Upper lobe of left lung (tissue), 6 donors: ENCODE results near the gene TNRC6C. TPM values are rescaled to one million over a fixed set of nuclear protein-coding genes. Genes with fewer than 3 reads are reported as not detected.
"Not testable (repeated sequence)": the region's sequence is repeated elsewhere in the genome, so short reads cannot be mapped to it uniquely, and the experiment has no call there.

ENCODE experiments used
- ATAC-seq, 2 donors: fragments of 200-7000 bp; cut with Tn5 transposase; one replicate each; pipeline ENCODE4 v1.9.1; 2022; ENCODE audit warnings: mild to moderate bottlenecking in 2 of 2, moderate library complexity in 2 of 2; ENCODE audit not compliant: low FRiP score in 2 of 2
- DNase-seq, 2 donors: peaks; one replicate each; pipeline ENCODE4 v3.0.0-alpha.2; 2019 to 2020
- H3K27ac ChIP-seq, 4 donors: fragments of 200-600 bp; sonication (generic); one replicate each; pipeline ENCODE4 v1.5.1; 2016 to 2019
- H3K27me3 ChIP-seq, 4 donors: fragments of 200-600 bp; sonication (generic); one replicate each; pipeline ENCODE4 v1.5.1; 2017 to 2019
- H3K36me3 ChIP-seq, 4 donors: fragments of 200-600 bp; sonication (generic); one replicate each; pipeline ENCODE4 v1.5.1; 2016 to 2019
- H3K4me1 ChIP-seq, 4 donors: fragments of 200-600 bp; sonication (generic); one replicate each; pipeline ENCODE4 v1.5.1; 2018 to 2019
- H3K4me3 ChIP-seq, 4 donors: fragments of 200-600 bp; sonication (generic); one replicate each; pipeline ENCODE4 v1.5.1; 2017 to 2019; ENCODE audit warnings: mild to moderate bottlenecking in 2 of 4, moderate library complexity in 1 of 4
- H3K9me3 ChIP-seq, 4 donors: fragments of 200-600 bp; sonication (generic); one replicate each; pipeline ENCODE4 v1.5.1; 2018 to 2019
- EP300 ChIP-seq, 4 donors: sonication (generic); formaldehyde crosslinking; IDR thresholded peaks; one replicate each; pipeline ENCODE4 v1.5.1; 2017; ENCODE audit warnings: antibody characterized with exemption in 4 of 4, control low read depth in 2 of 4
- POLR2A ChIP-seq, 4 donors: fragments of 450-650 bp; IDR thresholded peaks; one replicate each; pipeline ENCODE4 v1.5.1; 2016 to 2017; ENCODE audit warnings: antibody characterized with exemption in 4 of 4, mild to moderate bottlenecking in 2 of 4
- POLR2AphosphoS5 ChIP-seq, 2 donors: sonication (generic); formaldehyde crosslinking; IDR thresholded peaks; one replicate each; pipeline ENCODE4 v1.5.1; 2017; ENCODE audit warnings: antibody characterized with exemption in 2 of 2
- WGBS, 2 donors: methylation state at CpG; one replicate each; pipeline ENCODE4 v1.1.5; 2017 to 2018; 5-methylcytosine and 5-hydroxymethylcytosine counted together
- total RNA-seq, 6 donors: library from RNA; depleted of rRNA in 4 of 6; stranded (reverse); fragments of >200 nt in 4 of 6; gene quantifications; one replicate each; pipeline versions ENCODE4 v1.1.0 to v1.2.1, GENCODE V29; 2016 to 2021
- TF ChIP-seq, protein P1 (sequence below), 6 experiments: fragments of 450-650 bp in 4 of 6; fragments of 200-600 bp in 2 of 6; sonication (generic) in 2 of 6; IDR thresholded peaks; one replicate each; pipeline ENCODE4 v1.5.1; 2016 to 2019; ENCODE audit warnings: antibody characterized with exemption in 6 of 6
- donor health status: DM: no; HTN: no; CAD: no; lungs with moderate emphysema.
- donor health status: DM: no; HTN: yes; CAD: no; lungs with severe emphysema.

TNRC6C gene
- total RNA-seq, 6 donors from 2014 or later = 8.7 to 38.8 (median 14.7) TPM

DNA sequence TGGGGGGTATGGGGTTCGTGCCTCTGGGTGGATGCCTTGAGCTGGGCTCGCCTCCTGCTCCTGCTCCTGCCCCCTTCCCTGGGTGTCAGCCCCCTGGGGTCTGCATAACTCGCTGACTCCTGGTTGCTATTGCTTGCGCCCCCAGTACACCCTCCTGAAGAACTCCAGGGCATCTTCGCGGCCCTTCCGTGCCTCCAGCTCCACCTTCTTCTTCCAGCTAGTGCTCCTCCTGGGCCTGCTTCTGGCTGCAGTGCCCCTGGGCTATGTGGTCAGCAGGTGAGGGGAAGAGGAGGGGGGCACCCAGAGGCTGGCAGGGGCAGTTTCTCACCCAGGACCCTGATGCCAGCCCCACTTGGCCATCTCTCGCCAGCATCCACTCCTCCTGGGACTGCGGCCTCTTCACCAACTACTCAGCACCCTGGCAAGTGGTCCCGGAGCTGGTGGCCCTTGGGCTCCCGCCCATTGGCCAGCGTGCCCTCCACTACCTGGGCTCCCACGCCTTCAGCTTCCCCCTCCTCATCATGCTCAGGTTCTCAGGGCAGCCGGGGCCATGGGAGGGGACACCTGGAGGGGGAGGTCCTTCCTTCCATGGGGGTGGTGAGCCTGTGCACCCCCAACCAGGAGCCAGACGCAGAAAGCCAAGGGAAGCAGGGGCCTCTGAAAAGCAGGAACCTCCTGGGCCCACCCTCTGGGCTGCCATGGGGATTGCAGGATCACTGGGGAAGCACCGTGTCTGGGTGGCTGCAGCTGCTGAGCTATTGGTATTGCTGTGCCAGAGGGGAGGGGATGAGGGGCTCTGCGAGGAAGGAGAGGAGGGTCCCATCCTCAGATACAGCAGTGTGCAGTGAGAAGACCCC lies 179.9 kb downstream of the TNRC6C start:
- ATAC-seq (no peak), DNase-seq (peak in 1 of 2 donors; percentile 56)
- H3K4me3 ChIP-seq = no peak overlapping the region
- no peaks in the 10 kb centered on the region for H3K36me3 ChIP-seq
- H3K9me3 ChIP-seq = no peaks in the 10 kb centered on the region
- H3K27me3 ChIP-seq = no peaks in the 10 kb centered on the region
- no peak for TF ChIP-seq POLR2AphosphoS5 (IDR thresholded peaks at IDR 0.05)
- TF ChIP-seq EP300 (IDR thresholded peaks at IDR 0.05) = no peak
- TF ChIP-seq, protein P1, sequence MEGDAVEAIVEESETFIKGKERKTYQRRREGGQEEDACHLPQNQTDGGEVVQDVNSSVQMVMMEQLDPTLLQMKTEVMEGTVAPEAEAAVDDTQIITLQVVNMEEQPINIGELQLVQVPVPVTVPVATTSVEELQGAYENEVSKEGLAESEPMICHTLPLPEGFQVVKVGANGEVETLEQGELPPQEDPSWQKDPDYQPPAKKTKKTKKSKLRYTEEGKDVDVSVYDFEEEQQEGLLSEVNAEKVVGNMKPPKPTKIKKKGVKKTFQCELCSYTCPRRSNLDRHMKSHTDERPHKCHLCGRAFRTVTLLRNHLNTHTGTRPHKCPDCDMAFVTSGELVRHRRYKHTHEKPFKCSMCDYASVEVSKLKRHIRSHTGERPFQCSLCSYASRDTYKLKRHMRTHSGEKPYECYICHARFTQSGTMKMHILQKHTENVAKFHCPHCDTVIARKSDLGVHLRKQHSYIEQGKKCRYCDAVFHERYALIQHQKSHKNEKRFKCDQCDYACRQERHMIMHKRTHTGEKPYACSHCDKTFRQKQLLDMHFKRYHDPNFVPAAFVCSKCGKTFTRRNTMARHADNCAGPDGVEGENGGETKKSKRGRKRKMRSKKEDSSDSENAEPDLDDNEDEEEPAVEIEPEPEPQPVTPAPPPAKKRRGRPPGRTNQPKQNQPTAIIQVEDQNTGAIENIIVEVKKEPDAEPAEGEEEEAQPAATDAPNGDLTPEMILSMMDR (IDR thresholded peaks at IDR 0.05) = no peak
- no peak for TF ChIP-seq POLR2A (IDR thresholded peaks at IDR 0.05)
- peaks cover 27 to 60% (median 39%) of the 10 kb centered on the region in 4 donors for H3K4me1 ChIP-seq
- 80 to 87% methylated on average over 9 to 16 of the region's 17 CpGs for WGBS, 2 donors
- H3K27ac ChIP-seq = peak overlapping the region in 1 of 4 donors; percentile 46

GRCh38 chr17:78139861-78140168 lies 181.3 kb downstream of the TNRC6C start:
- not testable (repeated sequence) for DNase-seq, ATAC-seq, H3K27me3 ChIP-seq, H3K9me3 ChIP-seq, H3K4me3 ChIP-seq, H3K36me3 ChIP-seq
- 73 to 81% methylated on average over 12 of the region's 12 CpGs for WGBS, 2 donors
- TF ChIP-seq, protein P1 (IDR thresholded peaks at IDR 0.05) = peak in 1 of 6 experiments; percentile 5
- Histone ChIP-seq H3K27ac (peak overlapping the region; percentile 61 to 81 (median 74)), H3K4me1 (peaks cover 33 to 62% (median 46%) of the 10 kb centered on the region in 4 donors)

- ATAC-seq (peak; percentile 89 to 94), DNase-seq (peak; percentile 97 to 100)
- H3K27ac ChIP-seq = peak overlapping the region; percentile 67 to 81 (median 78)
- H3K4me3 ChIP-seq = peak overlapping the region in 3 of 4 donors; percentile 23 to 32 (median 27)
- peaks cover 39 to 68% (median 52%) of the 10 kb centered on the region in 4 donors for H3K4me1 ChIP-seq
- H3K36me3 ChIP-seq = no peaks in the 10 kb centered on the region
- WGBS, 2 donors = 20 to 24% methylated on average over 32 to 41 of the region's 58 CpGs
- H3K9me3 ChIP-seq = no peaks in the 10 kb centered on the region
- H3K27me3 ChIP-seq = no peaks in the 10 kb centered on the region
- TF ChIP-seq POLR2AphosphoS5 (IDR thresholded peaks at IDR 0.05) = peak; percentile 47 to 75
- TF ChIP-seq, protein P1 (IDR thresholded peaks at IDR 0.05) = peak in 1 of 6 experiments; percentile 16
- TF ChIP-seq POLR2A (IDR thresholded peaks at IDR 0.05) = peak in 2 of 4 donors; percentile 57 to 89
- peak in 1 of 4 donors; percentile 24 for TF ChIP-seq EP300 (IDR thresholded peaks at IDR 0.05)
Measured at GRCh38 chr17:78140169-78141051, 181.9 kb downstream of the TNRC6C start.

DNA sequence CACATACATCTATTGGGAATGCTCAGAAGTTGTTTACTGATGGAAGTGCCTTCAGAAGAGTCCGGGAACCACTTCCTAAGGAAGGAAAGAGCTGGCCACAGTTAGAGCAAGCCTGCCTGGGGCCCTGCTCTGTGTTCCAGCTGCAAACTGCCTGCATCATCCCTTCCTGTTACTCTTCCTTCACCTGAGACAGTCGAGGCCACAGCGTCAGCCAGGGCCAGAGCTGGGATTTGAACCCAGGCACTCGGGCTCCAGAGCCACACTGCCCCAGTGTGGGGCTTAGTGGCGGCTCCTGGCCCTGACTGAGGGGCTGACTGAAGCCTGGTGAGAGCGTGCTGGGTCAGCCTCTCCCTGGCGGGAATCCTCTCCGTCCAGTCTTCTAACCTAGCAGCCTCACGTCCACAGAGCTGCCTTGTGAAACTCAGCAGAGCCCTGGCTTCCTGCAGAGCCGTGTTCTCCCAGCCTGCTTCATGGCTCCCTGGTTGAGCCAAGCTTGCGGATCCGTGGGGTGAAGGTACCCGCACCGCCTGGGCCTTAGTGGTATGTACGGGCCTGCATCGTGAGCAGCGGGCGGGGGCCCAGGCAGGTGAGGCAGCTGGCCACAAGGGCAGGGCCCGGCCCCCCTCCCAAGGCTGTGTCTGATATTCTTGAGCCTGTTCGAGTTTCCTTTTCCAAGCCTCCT lies 183.1 kb downstream of the TNRC6C start:
- Histone ChIP-seq H3K4me3 (peak overlapping the region in 1 of 4 donors; percentile 32), H3K27ac (peak overlapping the region; percentile 67 to 81 (median 78)), H3K27me3 (no peaks in the 10 kb centered on the region), H3K36me3 (no peaks in the 10 kb centered on the region), H3K9me3 (no peaks in the 10 kb centered on the region), H3K4me1 (peaks cover 40 to 78% (median 60%) of the 10 kb centered on the region in 4 donors)
- TF ChIP-seq, protein P1 (IDR thresholded peaks at IDR 0.05) = no peak
- TF ChIP-seq POLR2A (IDR thresholded peaks at IDR 0.05) = no peak
- no peak for TF ChIP-seq POLR2AphosphoS5 (IDR thresholded peaks at IDR 0.05)
- no peak for TF ChIP-seq EP300 (IDR thresholded peaks at IDR 0.05)
- ATAC-seq = no peak
- peak in 1 of 2 donors; percentile 83 for DNase-seq
- WGBS, 2 donors = 63 to 76% methylated on average over 4 to 17 of the region's 20 CpGs
